Measurements from ENCODE around the gene PDE4A. TPM values are rescaled to one million over a fixed set of nuclear protein-coding genes. Genes with fewer than 3 reads are reported as not detected.
"Not testable (repeated sequence)": the region's sequence is repeated elsewhere in the genome, so short reads cannot be mapped to it uniquely, and the experiment has no call there.

Gene PDE4A
- 10 to 100 TPM; 24.6 to 25.5 TPM for total RNA-seq

GRCh38 chr19:10420444-10421239, at the start of gene PDE4A:
Gene PDE4A (plus strand): TSS chr19:10420538. CDS start chr19:10420765, 227 bp downstream.
- peak within 1 kb of the TSS; percentile 86 for H3K4me3 Mint-ChIP-seq
- POLR2A ChIA-PET: interaction anchor here (0.9 to 9.7 kb wide), 5 partner anchors 9 to 161 kb away, joined by 3 to 161 read pairs (median 9); partner anchors contain the start of gene CDC37
- no peaks in the 10 kb centered on the region for H3K9me3 Mint-ChIP-seq
- DNase-seq: peak; percentile 86
- H3K27me3 Mint-ChIP-seq: peaks cover 21% of the 10 kb centered on the region
- TF ChIP-seq CTCF (IDR thresholded peaks at IDR 0.05): peak; percentile 84
- intact Hi-C loops (cut with micrococcal nuclease): no loop called here
- peaks cover 69% of the 10 kb centered on the region for H3K4me1 Mint-ChIP-seq (ENCODE audit: low read depth)
- ATAC-seq: peak; percentile 1
- H3K27ac Mint-ChIP-seq: peak within 1 kb of the TSS; percentile 83
- H3K36me3 Mint-ChIP-seq (ENCODE audit: low read depth): peaks cover 6% of the 10 kb centered on the region
- CTCF ChIA-PET: interaction anchor here (0.9 to 22.7 kb wide), 5 partner anchors 11 to 188 kb away, joined by 3 to 587 read pairs (median 4); partner anchors contain the start of gene CDC37

- ATAC-seq (no peak), DNase-seq (no peak)
- ChIA-PET POLR2A (interaction anchor here (1.0 kb wide), 1 partner anchor 28 kb away, joined by 3 read pairs; no protein-coding TSS in a partner anchor), CTCF (interaction anchor here (0.6 kb wide), 1 partner anchor 18 kb away, joined by 3 read pairs; no protein-coding TSS in a partner anchor)
- Mint-ChIP-seq H3K27me3 (no peaks in the 10 kb centered on the region), H3K9me3 (no peaks in the 10 kb centered on the region), H3K4me3 (no peak overlapping the region), H3K4me1 (ENCODE audit: low read depth) (peaks cover 11% of the 10 kb centered on the region), H3K36me3 (ENCODE audit: low read depth) (peaks cover 31% of the 10 kb centered on the region), H3K27ac (no peak overlapping the region)
- intact Hi-C loops (cut with micrococcal nuclease): no loop called here
- no peak for TF ChIP-seq CTCF (IDR thresholded peaks at IDR 0.05)
Measured at GRCh38 chr19:10372690-10373089, 47.6 kb upstream of the PDE4A start.

- H3K9me3 Mint-ChIP-seq: no peaks in the 10 kb centered on the region
- no peak overlapping the region for H3K4me3 Mint-ChIP-seq
- peaks cover 29% of the 10 kb centered on the region for H3K36me3 Mint-ChIP-seq (ENCODE audit: low read depth)
- no peak for DNase-seq
- no peak overlapping the region for H3K27ac Mint-ChIP-seq
- ChIA-PET CTCF (no interaction called here), POLR2A (interaction anchor here (0.6 kb wide), 2 partner anchors 52 to 206 kb away, joined by 3 to 4 read pairs; no protein-coding TSS in a partner anchor)
- H3K27me3 Mint-ChIP-seq: no peaks in the 10 kb centered on the region
- TF ChIP-seq CTCF (IDR thresholded peaks at IDR 0.05): no peak
- no peak for ATAC-seq
- peaks cover 15% of the 10 kb centered on the region for H3K4me1 Mint-ChIP-seq (ENCODE audit: low read depth)
- intact Hi-C loops (cut with micrococcal nuclease): no loop called here
Measured at GRCh38 chr19:10374931-10375330, 45.4 kb upstream of the PDE4A start.

GRCh38 chr19:10377140-10377640, 43.1 kb upstream of the PDE4A start:
- Mint-ChIP-seq H3K36me3 (ENCODE audit: low read depth) (peaks cover 28% of the 10 kb centered on the region), H3K4me1 (ENCODE audit: low read depth) (peaks cover 24% of the 10 kb centered on the region)
- H3K4me3 Mint-ChIP-seq; intact Hi-C loops (cut with micrococcal nuclease); CTCF ChIA-PET; H3K27ac Mint-ChIP-seq; H3K27me3 Mint-ChIP-seq; ATAC-seq; H3K9me3 Mint-ChIP-seq; POLR2A ChIA-PET; DNase-seq: not testable (repeated sequence)

GRCh38 chr19:10378124-10378523, 42.2 kb upstream of the PDE4A start:
- POLR2A ChIA-PET: interaction anchor here (0.5 to 0.9 kb wide), 2 partner anchors 11 to 41 kb away, joined by 3 read pairs; no protein-coding TSS in a partner anchor
- no peak for ATAC-seq
- H3K9me3 Mint-ChIP-seq: no peaks in the 10 kb centered on the region
- CTCF ChIA-PET: interaction anchor here (17.3 kb wide), 1 partner anchor 110 kb away, joined by 286 read pairs; the partner anchor contains the start of gene ICAM1
- H3K36me3 Mint-ChIP-seq (ENCODE audit: low read depth): peaks cover 26% of the 10 kb centered on the region
- H3K4me3 Mint-ChIP-seq: no peak overlapping the region
- no peak for TF ChIP-seq CTCF (IDR thresholded peaks at IDR 0.05)
- intact Hi-C loops (cut with micrococcal nuclease): no loop called here
- H3K4me1 Mint-ChIP-seq (ENCODE audit: low read depth): peaks cover 24% of the 10 kb centered on the region
- H3K27ac Mint-ChIP-seq: no peak overlapping the region
- H3K27me3 Mint-ChIP-seq: no peaks in the 10 kb centered on the region
- no peak for DNase-seq
